Prostate gland (tissue), 2 donors: ENCODE results near the gene IL22RA1. TPM values are rescaled to one million over a fixed set of nuclear protein-coding genes. Genes with fewer than 3 reads are reported as not detected.

Experiments
- DNase-seq: peaks from one replicate; pipeline ENCODE4 v3.0.0-alpha.2; 2019; ENCODE audit warnings: low spot score
- H3K27ac ChIP-seq, 2 donors: fragments of 200-600 bp; sonication (generic); 2 replicates each; pipeline ENCODE4 v1.5.1; 2017 to 2019
- H3K27me3 ChIP-seq: fragments of 200-600 bp; sonication (generic); replicated peaks from 2 replicates; pipeline ENCODE4 v1.5.1; 2019; ENCODE audit not compliant: insufficient read depth
- H3K36me3 ChIP-seq, 2 donors: fragments of 200-600 bp; sonication (generic); 1 replicate in 1 of 2; 2 replicates in 1 of 2; pipeline versions ENCODE4 v1.5.1 to v1.8.1; 2017 to 2019
- H3K4me1 ChIP-seq: fragments of 200-600 bp; sonication (generic); replicated peaks from 2 replicates; pipeline ENCODE4 v1.5.1; 2019
- H3K4me3 ChIP-seq, 2 donors: fragments of 200-600 bp; sonication (generic); 2 replicates each; pipeline ENCODE4 v1.5.1; 2017 to 2019
- H3K9me3 ChIP-seq: fragments of 200-600 bp; sonication (generic); 2 replicates; pipeline ENCODE4 v1.5.1; 2017
- CTCF ChIP-seq, 4 experiments: fragments of 200-600 bp in 2 of 4; fragments of 450-650 bp in 2 of 4; sonication (generic) in 2 of 4; IDR thresholded peaks; 1 replicate in 3 of 4; 2 replicates in 1 of 4; pipeline ENCODE4 v1.5.1; 2016 to 2019; ENCODE audit warnings: antibody characterized with exemption in 4 of 4, mild to moderate bottlenecking in 2 of 4, moderate library complexity in 2 of 4
- POLR2A ChIP-seq: fragments of 450-650 bp; IDR thresholded peaks from one replicate; pipeline ENCODE4 v1.6.1; 2016; ENCODE audit warnings: antibody characterized with exemption, mild to moderate bottlenecking
- POLR2AphosphoS5 ChIP-seq: sonication (generic); formaldehyde crosslinking; IDR thresholded peaks from one replicate; pipeline ENCODE4 v1.6.1; 2017; ENCODE audit warnings: antibody characterized with exemption
- WGBS: methylation state at CpG from one replicate; pipeline ENCODE4 v1.1.5; 2018; 5-methylcytosine and 5-hydroxymethylcytosine counted together
- intact Hi-C: fragments of 100-400 bp; cut with DNase I; formaldehyde crosslinking; loops from one replicate; pipeline ENCODE4 v1.14.2; 2022
- total RNA-seq, 2 donors: library from RNA; depleted of rRNA; stranded (reverse); fragments of >200 nt; gene quantifications; one replicate each; pipeline ENCODE4 v1.1.0, GENCODE V29; 2016

The IL22RA1 gene
- total RNA-seq, result 1 to 10 TPM in 1 of 2 donors, under 1 TPM in 1; 0.82 to 1.0 TPM

GRCh38 chr1:24142546-24143534 lies at the start of gene IL22RA1:
TSS of gene IL22RA1 (minus strand) at chr1:24143140. CDS start at chr1:24143082, 58 bp downstream.
- H3K4me1 ChIP-seq, result peaks cover 4% of the 10 kb centered on the region
- no peaks in the 10 kb centered on the region for H3K27me3 ChIP-seq
- 35% methylated on average over 22 of the region's 22 CpGs for WGBS
- H3K36me3 ChIP-seq, result no peaks in the 10 kb centered on the region
- no peaks in the 10 kb centered on the region for H3K9me3 ChIP-seq
- peak within 1 kb of the TSS; percentile 54 to 60 for H3K27ac ChIP-seq
- intact Hi-C loops, result no loop called here
- DNase-seq, result peak; percentile 55
- TF ChIP-seq CTCF (IDR thresholded peaks at IDR 0.05) (no peak), POLR2A (no peak), POLR2AphosphoS5 (peak; percentile 16)
- H3K4me3 ChIP-seq, result peak within 1 kb of the TSS; percentile 33 to 39

GRCh38 chr1:24191860-24192259 lies 48.9 kb upstream of the IL22RA1 start:
- no peaks in the 10 kb centered on the region for H3K4me1 ChIP-seq
- no peaks in the 10 kb centered on the region for H3K9me3 ChIP-seq
- intact Hi-C loops, result no loop called here
- H3K27ac ChIP-seq, result no peak overlapping the region
- no peaks in the 10 kb centered on the region for H3K36me3 ChIP-seq
- no peaks in the 10 kb centered on the region for H3K27me3 ChIP-seq
- no peak overlapping the region for H3K4me3 ChIP-seq
- no peak for DNase-seq
- TF ChIP-seq CTCF (IDR thresholded peaks at IDR 0.05) (no peak), POLR2A (no peak), POLR2AphosphoS5 (no peak)
- 68% methylated on average over 5 of the region's 5 CpGs for WGBS

GRCh38 chr1:24190983-24191461 lies 48.1 kb upstream of the IL22RA1 start:
- intact Hi-C loops, result no loop called here
- H3K27me3 ChIP-seq, result no peaks in the 10 kb centered on the region

GRCh38 chr1:24189528-24189927 lies 46.6 kb upstream of the IL22RA1 start:
- Histone ChIP-seq H3K27me3 (no peaks in the 10 kb centered on the region), H3K27ac (no peak overlapping the region), H3K9me3 (no peaks in the 10 kb centered on the region), H3K4me1 (no peaks in the 10 kb centered on the region), H3K4me3 (no peak overlapping the region), H3K36me3 (no peaks in the 10 kb centered on the region)
- intact Hi-C loops, result no loop called here
- 85% methylated on average over 7 of the region's 7 CpGs for WGBS
- no peak for DNase-seq
- TF ChIP-seq POLR2A, result no peak

More at GRCh38 chr1:24190983-24191461, 48.1 kb upstream of the IL22RA1 start:
- Histone ChIP-seq H3K27ac (no peak overlapping the region), H3K36me3 (no peaks in the 10 kb centered on the region), H3K4me1 (no peaks in the 10 kb centered on the region), H3K9me3 (no peaks in the 10 kb centered on the region), H3K4me3 (no peak overlapping the region)
- DNase-seq, result no peak
- TF ChIP-seq CTCF (IDR thresholded peaks at IDR 0.05) (no peak), POLR2AphosphoS5 (no peak), POLR2A (no peak)
- WGBS, result 93% methylated on average over 3 of the region's 3 CpGs

- DNase-seq, result peak; percentile 88
Measured at GRCh38 chr1:24186993-24187790, 44.3 kb upstream of the IL22RA1 start, which contains the start of gene IFNLR1. TSS of gene IFNLR1 (minus strand) at chr1:24187289. CDS start at chr1:24187248, 41 bp downstream.

More at GRCh38 chr1:24186993-24187790, 44.3 kb upstream of the IL22RA1 start, which contains the start of gene IFNLR1:
- WGBS, result 0% methylated on average over 39 of the region's 74 CpGs
- H3K4me1 ChIP-seq, result no peaks in the 10 kb centered on the region
- H3K4me3 ChIP-seq, result peak within 1 kb of the TSS; percentile 43 to 56
- TF ChIP-seq POLR2AphosphoS5 (peak; percentile 9), POLR2A (peak; percentile 84), CTCF (IDR thresholded peaks at IDR 0.05) (no peak)
- intact Hi-C loops, result no loop called here
- H3K27ac ChIP-seq, result peak within 1 kb of the TSS; percentile 82 to 92
- H3K27me3 ChIP-seq, result no peaks in the 10 kb centered on the region
- no peaks in the 10 kb centered on the region for H3K36me3 ChIP-seq
- no peaks in the 10 kb centered on the region for H3K9me3 ChIP-seq
